Measurements from ENCODE around the gene OR9A2.

DNA sequence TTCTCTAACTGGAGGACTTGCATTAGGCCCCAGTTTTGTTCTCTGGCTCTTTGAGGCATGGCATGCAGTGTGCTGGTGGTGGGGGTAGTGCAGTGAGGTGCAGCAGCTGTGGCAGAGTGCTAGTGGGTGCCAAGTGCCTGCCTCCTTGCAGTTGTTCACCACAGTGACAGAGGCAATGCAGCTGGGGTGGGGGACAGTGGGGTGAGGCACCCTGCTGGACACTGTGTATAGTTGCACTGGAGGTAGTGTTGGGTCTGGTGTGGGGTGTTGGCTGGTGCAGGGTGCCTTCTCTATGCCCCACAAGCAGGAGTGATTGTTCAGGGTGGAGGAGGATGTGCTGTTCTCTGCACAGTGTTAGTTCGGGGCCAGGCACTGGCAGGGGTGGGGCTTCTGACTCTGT lies 43.1 kb downstream of the OR9A2 start:
- TF ChIP-seq, protein P1, sequence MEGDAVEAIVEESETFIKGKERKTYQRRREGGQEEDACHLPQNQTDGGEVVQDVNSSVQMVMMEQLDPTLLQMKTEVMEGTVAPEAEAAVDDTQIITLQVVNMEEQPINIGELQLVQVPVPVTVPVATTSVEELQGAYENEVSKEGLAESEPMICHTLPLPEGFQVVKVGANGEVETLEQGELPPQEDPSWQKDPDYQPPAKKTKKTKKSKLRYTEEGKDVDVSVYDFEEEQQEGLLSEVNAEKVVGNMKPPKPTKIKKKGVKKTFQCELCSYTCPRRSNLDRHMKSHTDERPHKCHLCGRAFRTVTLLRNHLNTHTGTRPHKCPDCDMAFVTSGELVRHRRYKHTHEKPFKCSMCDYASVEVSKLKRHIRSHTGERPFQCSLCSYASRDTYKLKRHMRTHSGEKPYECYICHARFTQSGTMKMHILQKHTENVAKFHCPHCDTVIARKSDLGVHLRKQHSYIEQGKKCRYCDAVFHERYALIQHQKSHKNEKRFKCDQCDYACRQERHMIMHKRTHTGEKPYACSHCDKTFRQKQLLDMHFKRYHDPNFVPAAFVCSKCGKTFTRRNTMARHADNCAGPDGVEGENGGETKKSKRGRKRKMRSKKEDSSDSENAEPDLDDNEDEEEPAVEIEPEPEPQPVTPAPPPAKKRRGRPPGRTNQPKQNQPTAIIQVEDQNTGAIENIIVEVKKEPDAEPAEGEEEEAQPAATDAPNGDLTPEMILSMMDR (IDR thresholded peaks at IDR 0.05) = no peak
- TF ChIP-seq POLR2A (IDR thresholded peaks at IDR 0.05) = no peak

All from heart left ventricle (tissue), 13 donors.